Panc1 (cell line): ENCODE results near the gene MAPKAP1.

Experiments used
- CTCF ChIP-seq: fragments of 450-650 bp; IDR thresholded peaks from 2 replicates; pipeline ENCODE4 v1.5.1; 2017; ENCODE audit warnings: mild to moderate bottlenecking
- POLR2AphosphoS5 ChIP-seq: IDR thresholded peaks from 2 replicates; pipeline ENCODE4 v1.6.1; 2012; ENCODE audit warnings: mild to moderate bottlenecking, low read depth, low read length, moderate library complexity
- REST ChIP-seq, 2 experiments: IDR thresholded peaks; 2 replicates each; pipeline ENCODE4 v1.6.1; 2011 to 2012; ENCODE audit warnings: low read depth in 2 of 2, control low read depth in 1 of 2, low read length in 1 of 2, mild to moderate bottlenecking in 1 of 2, moderate library complexity in 1 of 2; ENCODE audit not compliant: insufficient read depth in 1 of 2
- TCF7L2 ChIP-seq: IDR thresholded peaks from 2 replicates; pipeline ENCODE4 v1.6.1; 2011; ENCODE audit warnings: mild to moderate bottlenecking, low read depth, low read length, inconsistent platforms

- no peak for TF ChIP-seq CTCF
- no peak for TF ChIP-seq POLR2AphosphoS5
- no peak for TF ChIP-seq REST (IDR thresholded peaks at IDR 0.05; ENCODE audit: insufficient read depth in 1 of 2, low read depth in 2 of 2, low read length in 1 of 2)
- no peak for TF ChIP-seq TCF7L2
Observed at GRCh38 chr9:125399666-125400065, 307.3 kb downstream of the MAPKAP1 start.
